Transverse colon (tissue), 3 donors: ENCODE results near the gene GNG7.

Source experiments
- CTCF ChIP-seq, 5 experiments: fragments of 200-600 bp in 3 of 5; fragments of 450-650 bp in 2 of 5; sonication (generic) in 3 of 5; IDR thresholded peaks; 1 replicate in 2 of 5; 2 replicates in 3 of 5; pipeline ENCODE4 v1.5.1; 2016 to 2017; ENCODE audit warnings: antibody characterized with exemption in 5 of 5, inconsistent platforms in 3 of 5, mild to moderate bottlenecking in 2 of 5, moderate library complexity in 1 of 5
- EP300 ChIP-seq: sonication (generic); formaldehyde crosslinking; IDR thresholded peaks from one replicate; pipeline ENCODE4 v1.6.1; 2017; ENCODE audit warnings: antibody characterized with exemption, low read depth
- POLR2A ChIP-seq: fragments of 450-650 bp; IDR thresholded peaks from one replicate; pipeline ENCODE4 v1.6.1; 2016; ENCODE audit warnings: antibody characterized with exemption, mild to moderate bottlenecking, moderate library complexity

GRCh38 chr19:2603334-2603733 lies 99.2 kb downstream of the GNG7 start:
- TF ChIP-seq CTCF (IDR thresholded peaks at IDR 0.05) (no peak), POLR2A (no peak), EP300 (no peak)
